H1 (cell line): ENCODE results near the gene CACNA1A. TPM values are rescaled to one million over a fixed set of nuclear protein-coding genes. Genes with fewer than 3 reads are reported as not detected.
A peak's percentile ranks its signal among the peaks of the same experiment; 100 is the strongest.

ENCODE experiments used
- CTCF ChIA-PET: fragments of 300-600 bp; sonication (Branson Sonifier 250); formaldehyde crosslinking; loops from one replicate; lab custom pipeline; 2021; ENCODE audit not compliant: partially characterized antibody; lab: Charles Lee
- POLR2A ChIA-PET: fragments of 300-600 bp; sonication (Branson Sonifier 250); formaldehyde crosslinking; loops from one replicate; lab custom pipeline; 2021; ENCODE audit warnings: inconsistent platforms; ENCODE audit not compliant: partially characterized antibody; lab: Charles Lee
- DNase-seq, 2 experiments: peaks; one replicate each; pipeline versions ENCODE4 v3.0.0 to v3.0.0-alpha.2; 2010 to 2022; ENCODE audit warnings: low spot score in 2 of 2, low read depth in 1 of 2, mixed read lengths in 1 of 2
- FAIRE-seq: peaks from 2 replicates; lab custom pipeline; 2011; peaks lifted over from hg19 to GRCh38; lab: Jason Lieb, UNC
- H2AFZ ChIP-seq: 2 replicates; pipeline ENCODE4 v1.8.1; 2012; ENCODE audit warnings: low read length, inconsistent platforms
- H2AK5ac ChIP-seq: 2 replicates; pipeline ENCODE4 v1.6.1; 2013; ENCODE audit warnings: low read depth, low read length
- H2BK120ac ChIP-seq: replicated peaks from 2 replicates; pipeline ENCODE3; 2013; ENCODE audit warnings: low read depth, low read length, inconsistent platforms
- H2BK12ac ChIP-seq: 2 replicates; pipeline ENCODE4 v1.6.1; 2013; ENCODE audit warnings: low read depth, low read length
- H2BK15ac ChIP-seq: 2 replicates; pipeline ENCODE4 v1.6.1; 2013; ENCODE audit warnings: low read length
- H2BK20ac ChIP-seq: 2 replicates; pipeline ENCODE4 v1.6.1; 2013; ENCODE audit warnings: low read length
- H2BK5ac ChIP-seq: 2 replicates; pipeline ENCODE4 v1.6.1; 2013; ENCODE audit warnings: low read depth, low read length
- H3K14ac ChIP-seq: 2 replicates; pipeline ENCODE4 v1.6.1; 2013; ENCODE audit warnings: inconsistent platforms; ENCODE audit not compliant: insufficient read length
- H3K18ac ChIP-seq: 2 replicates; pipeline ENCODE4 v1.6.1; 2013; ENCODE audit warnings: low read length; ENCODE audit errors: extremely low read depth
- H3K23ac ChIP-seq: 2 replicates; pipeline ENCODE4 v1.6.1; 2013; ENCODE audit warnings: inconsistent platforms; ENCODE audit not compliant: insufficient read length
- H3K23me2 ChIP-seq: 2 replicates; pipeline ENCODE4 v1.6.1; 2013; ENCODE audit warnings: low read depth, low read length
- H3K27ac ChIP-seq: 2 replicates; pipeline ENCODE4 v1.6.1; 2011; ENCODE audit warnings: low read depth, low read length, inconsistent platforms
- H3K27me3 ChIP-seq, 4 experiments: replicated peaks in 1 of 4; 1 replicate in 1 of 4; 2 replicates in 3 of 4; pipeline versions ENCODE4 v1.6.1 to v1.8.1; 2011 to 2013; ENCODE audit warnings: low read length in 3 of 4, mild to moderate bottlenecking in 3 of 4, inconsistent platforms in 2 of 4, mixed read lengths in 2 of 4, moderate library complexity in 1 of 4; ENCODE audit not compliant: control insufficient read depth in 3 of 4, insufficient read depth in 3 of 4; ENCODE audit errors: extremely low read depth in 1 of 4
- H3K36me3 ChIP-seq, 4 experiments: 2 replicates each; pipeline versions ENCODE4 v1.6.1 to v1.8.1; 2011 to 2013; ENCODE audit warnings: mild to moderate bottlenecking in 4 of 4, low read length in 3 of 4, moderate library complexity in 2 of 4, control low read depth in 1 of 4, inconsistent platforms in 1 of 4; ENCODE audit not compliant: insufficient read depth in 4 of 4, control insufficient read depth in 2 of 4
- H3K4ac ChIP-seq: replicated peaks from 2 replicates; pipeline ENCODE3; 2013; ENCODE audit warnings: low read length, low read depth, mixed read lengths, inconsistent platforms; ENCODE audit not compliant: insufficient read length
- H3K4me1 ChIP-seq, 4 experiments: replicated peaks in 1 of 4; 1 replicate in 1 of 4; 2 replicates in 3 of 4; pipeline versions ENCODE4 v1.6.1 to v1.8.1; 2011 to 2013; ENCODE audit warnings: low read length in 3 of 4, inconsistent platforms in 2 of 4, mixed read lengths in 1 of 4; ENCODE audit not compliant: insufficient read depth in 4 of 4, control insufficient read depth in 3 of 4
- H3K4me2 ChIP-seq, 2 experiments: 2 replicates each; pipeline versions ENCODE4 v1.6.1 to v1.8.1; 2011 to 2013; ENCODE audit warnings: low read depth in 2 of 2, low read length in 2 of 2, control low read depth in 1 of 2, inconsistent platforms in 1 of 2, mild to moderate bottlenecking in 1 of 2; ENCODE audit not compliant: insufficient read depth in 1 of 2
- H3K4me3 ChIP-seq, 4 experiments: fragments of 200-600, 300-600 bp in 1 of 4; sonication (generic), shearing (Covaris generic), sonication (Bioruptor Twin) in 1 of 4; 2 replicates each; pipeline versions ENCODE4 v1.5.1 to v1.8.1; 2011 to 2016; ENCODE audit warnings: low read length in 4 of 4, low read depth in 3 of 4, control low read depth in 2 of 4, inconsistent platforms in 2 of 4, mild to moderate bottlenecking in 2 of 4, mixed read lengths in 1 of 4, moderate library complexity in 1 of 4; ENCODE audit not compliant: insufficient read depth in 2 of 4; ENCODE audit errors: extremely low read depth in 1 of 4
- H3K56ac ChIP-seq: replicated peaks from 2 replicates; pipeline ENCODE3; 2013; ENCODE audit warnings: low read depth, mild to moderate bottlenecking, mixed read lengths, low read length, inconsistent platforms; ENCODE audit not compliant: insufficient read length
- H3K79me1 ChIP-seq: 2 replicates; pipeline ENCODE4 v1.6.1; 2013; ENCODE audit warnings: low read depth, low read length, control low read depth
- H3K79me2 ChIP-seq, 2 experiments: 2 replicates each; pipeline versions ENCODE4 v1.6.1 to v1.8.1; 2012 to 2013; ENCODE audit warnings: low read length in 2 of 2, mild to moderate bottlenecking in 2 of 2, inconsistent platforms in 1 of 2; ENCODE audit not compliant: insufficient read depth in 2 of 2, control insufficient read depth in 1 of 2
- H3K9ac ChIP-seq, 4 experiments: replicated peaks in 1 of 4; 1 replicate in 1 of 4; 2 replicates in 3 of 4; pipeline versions ENCODE4 v1.6.1 to v1.8.1; 2011 to 2013; ENCODE audit warnings: low read depth in 3 of 4, low read length in 3 of 4, control low read depth in 2 of 4, mild to moderate bottlenecking in 2 of 4, moderate library complexity in 2 of 4, inconsistent platforms in 1 of 4; ENCODE audit errors: extremely low read depth in 1 of 4
- H3K9me3 ChIP-seq, 2 experiments: 2 replicates each; pipeline versions ENCODE4 v1.6.1 to v1.8.1; 2012 to 2013; ENCODE audit warnings: mild to moderate bottlenecking in 2 of 2, moderate library complexity in 2 of 2, control low read depth in 1 of 2, inconsistent platforms in 1 of 2, low read depth in 1 of 2, low read length in 1 of 2, mixed read lengths in 1 of 2; ENCODE audit not compliant: insufficient read depth in 2 of 2
- H4K20me1 ChIP-seq, 2 experiments: replicated peaks in 1 of 2; 2 replicates each; pipeline versions ENCODE3 to v1.8.1; 2011 to 2013; ENCODE audit warnings: inconsistent platforms in 2 of 2, low read length in 2 of 2, mild to moderate bottlenecking in 1 of 2; ENCODE audit not compliant: insufficient read depth in 2 of 2, control insufficient read depth in 1 of 2
- H4K5ac ChIP-seq: 2 replicates; pipeline ENCODE4 v1.6.1; 2013; ENCODE audit warnings: low read length, low read depth, mixed read lengths, inconsistent platforms; ENCODE audit not compliant: insufficient read length
- H4K8ac ChIP-seq: 2 replicates; pipeline ENCODE4 v1.8.0; 2013; ENCODE audit warnings: mild to moderate bottlenecking, moderate library complexity, low read length, inconsistent platforms; ENCODE audit not compliant: insufficient read depth; ENCODE audit errors: extremely low read depth
- H4K91ac ChIP-seq: replicated peaks from 2 replicates; pipeline ENCODE3; 2013; ENCODE audit warnings: low read length, mixed read lengths, inconsistent platforms; ENCODE audit not compliant: insufficient read length
- BCL11A ChIP-seq, 2 experiments: IDR thresholded peaks; one replicate each; pipeline ENCODE4 v1.6.1; 2011; ENCODE audit warnings: low read depth in 2 of 2, low read length in 2 of 2, mild to moderate bottlenecking in 2 of 2
- CTCF ChIP-seq, 3 experiments: IDR thresholded peaks; 1 replicate in 2 of 3; 2 replicates in 1 of 3; pipeline versions ENCODE4 v1.5.1 to v1.6.1; 2011; ENCODE audit warnings: low read length in 3 of 3, mild to moderate bottlenecking in 3 of 3, inconsistent platforms in 2 of 3, low read depth in 1 of 3, moderate library complexity in 1 of 3; ENCODE audit not compliant: insufficient read depth in 1 of 3; ENCODE audit errors: control extremely low read depth in 1 of 3
- EP300 ChIP-seq, 2 experiments: IDR thresholded peaks; 1 replicate in 1 of 2; 2 replicates in 1 of 2; pipeline ENCODE4 v1.6.1; 2011 to 2012; ENCODE audit warnings: low read depth in 2 of 2, low read length in 2 of 2, mild to moderate bottlenecking in 2 of 2, borderline replicate concordance in 1 of 2, inconsistent platforms in 1 of 2, moderate library complexity in 1 of 2
- RNF2 ChIP-seq: fragments of 200-900, 300-1000 bp; sonication (generic); IDR thresholded peaks from 2 replicates; pipeline ENCODE4 v1.7.1; 2016; ENCODE audit warnings: borderline replicate concordance, low read depth, mild to moderate bottlenecking, antibody characterized with exemption, low read length; ENCODE audit not compliant: poor library complexity, severe bottlenecking; ENCODE audit errors: missing control alignments
- SIRT6 ChIP-seq: IDR thresholded peaks from one replicate; pipeline ENCODE4 v1.7.1; 2012; ENCODE audit warnings: low read length, inconsistent platforms
- SRF ChIP-seq: IDR thresholded peaks from 2 replicates; pipeline ENCODE4 v1.6.1; 2011; ENCODE audit warnings: mild to moderate bottlenecking, low read depth, low read length, moderate library complexity
- TCF12 ChIP-seq: IDR thresholded peaks from 2 replicates; pipeline ENCODE4 v1.6.1; 2011; ENCODE audit warnings: low read depth, mild to moderate bottlenecking, low read length
- ZNF274 ChIP-seq: IDR thresholded peaks from 2 replicates; pipeline ENCODE4 v1.7.0; 2012; ENCODE audit warnings: low read length, borderline replicate concordance; ENCODE audit errors: extremely low read depth
- WGBS, 2 experiments: shearing (Covaris generic) in 1 of 2; methylation state at CpG; one replicate each; pipeline versions ENCODE4 v1.1.6 to v1.1.7; 2013 to 2015; ENCODE audit warnings: low lambda C conversion rate in 2 of 2, mixed read lengths in 2 of 2, inconsistent platforms in 1 of 2, low coverage in 1 of 2, missing lambda C conversion rate in 1 of 2; ENCODE audit not compliant: insufficient replicate concordance in 2 of 2, insufficient coverage in 1 of 2, insufficient read length in 1 of 2; ENCODE audit errors: extremely low coverage in 1 of 2, missing lambda C conversion rate in 1 of 2; 5-methylcytosine and 5-hydroxymethylcytosine counted together
- polyA plus RNA-seq, 7 experiments: library from polyadenylated mRNA; depleted of rRNA in 3 of 7; stranded (reverse) in 5 of 7; unstranded in 2 of 7; fragments of >200 nt in 5 of 7; fragments of 200-250 nt in 2 of 7; gene quantifications; 1 replicate in 5 of 7; 2 replicates in 1 of 7; 4 replicates in 1 of 7; pipeline versions ENCODE4 v1.2.1 to v1.2.3, GENCODE V29; 2011 to 2013; ENCODE audit warnings: missing spikeins in 2 of 7, mixed read lengths in 2 of 7
- total RNA-seq: library from RNA; stranded (reverse); fragmentation: NEBNext Ultra II Directional; extraction: Animal tissue kit (Norgen Biotek cat#: 25700); gene quantifications from 2 replicates; pipeline ENCODE4 v1.2.1, GENCODE V29; 2021

CACNA1A gene
- total and polyA plus RNA-seq, 2 of the 8 experiments (the other 6 are each of a cell fraction or from before 2014, with no cell fraction given) = 10.7 to 25.3 TPM

GRCh38 chr19:13169769-13170168 lies 336.5 kb downstream of the CACNA1A start:
- FAIRE-seq (no peak), DNase-seq (no peak)
- Histone ChIP-seq H3K9me3 (no peaks in the 10 kb centered on the region), H2AK5ac (peak overlapping the region; percentile 89; the same call in 1 of the 2 replicates), H2BK12ac (peak overlapping the region; percentile 94; the same call in 1 of the 2 replicates), H4K5ac (peak overlapping the region; percentile 70), H3K79me2 (no peaks in the 10 kb centered on the region), H3K4me2 (no peak overlapping the region), H3K18ac (no peak overlapping the region), H3K23me2 (peaks cover 3% of the 10 kb centered on the region; the same call in 1 of the 2 replicates), H3K56ac (no peak overlapping the region), H3K79me1 (no peaks in the 10 kb centered on the region; the same call in 1 of the 2 replicates), H3K27me3 (no peaks in the 10 kb centered on the region), H3K4me1 (peaks cover 9 to 21% (median 14%) of the 10 kb centered on the region in 4 experiments), H4K20me1 (no peaks in the 10 kb centered on the region), H3K27ac (no peak overlapping the region), H2BK20ac (no peak overlapping the region), H2AFZ (no peak overlapping the region), H2BK5ac (peak overlapping the region; percentile 49; the same call in 1 of the 2 replicates), H3K4ac (peak overlapping the region; percentile 94), H3K36me3 (no peaks in the 10 kb centered on the region), H3K9ac (no peak overlapping the region), H3K23ac (no peak overlapping the region), H4K91ac (peak overlapping the region; percentile 91), H4K8ac (no peak overlapping the region), H3K4me3 (no peak overlapping the region), H2BK120ac (no peak overlapping the region), H3K14ac (no peak overlapping the region), H2BK15ac (peak overlapping the region; percentile 90; the same call in 1 of the 2 replicates)
- 93% methylated on average over 5 of the region's 5 CpGs; no CpG with 5 or more reads in 1 of the 2 experiments for WGBS, 2 experiments
- POLR2A ChIA-PET = interaction anchor here (1.0 to 12.0 kb wide), 5 partner anchors 9 to 65 kb away, joined by 3 to 530 read pairs (median 8); partner anchors contain the start of genes IER2 and STX10
- TF ChIP-seq ZNF274 (no peak), SRF (no peak), EP300 (IDR thresholded peaks at IDR 0.05; ENCODE audit: borderline replicate concordance in 1 of 2, low read depth in 2 of 2, low read length in 2 of 2) (no peak), BCL11A (IDR thresholded peaks at IDR 0.05; ENCODE audit: low read depth in 2 of 2, low read length in 2 of 2) (no peak), CTCF (IDR thresholded peaks at IDR 0.05; ENCODE audit: control extremely low read depth in 1 of 3, insufficient read depth in 1 of 3, low read depth in 1 of 3, low read length in 3 of 3) (no peak), RNF2 (no peak), SIRT6 (no peak), TCF12 (no peak)
- CTCF ChIA-PET = interaction anchor here (0.9 to 4.7 kb wide), 6 partner anchors 12 to 258 kb away, joined by 3 to 41 read pairs (median 8); no protein-coding TSS in a partner anchor
